GM18502 (cell line): ENCODE data around the gene ZNF566.
A peak's percentile ranks its signal among the peaks of the same experiment; 100 is the strongest.
"Not testable (repeated sequence)": the region's sequence is repeated elsewhere in the genome, so short reads cannot be mapped to it uniquely, and the experiment has no call there.

ENCODE experiments used
- ATAC-seq: cut with Tn5 transposase; IDR thresholded peaks from one replicate; pipeline ENCODE4 v1.9.1; 2021; ENCODE audit warnings: mild to moderate bottlenecking; ENCODE audit not compliant: unreplicated experiment, poor library complexity

The ZNF566 gene

DNA sequence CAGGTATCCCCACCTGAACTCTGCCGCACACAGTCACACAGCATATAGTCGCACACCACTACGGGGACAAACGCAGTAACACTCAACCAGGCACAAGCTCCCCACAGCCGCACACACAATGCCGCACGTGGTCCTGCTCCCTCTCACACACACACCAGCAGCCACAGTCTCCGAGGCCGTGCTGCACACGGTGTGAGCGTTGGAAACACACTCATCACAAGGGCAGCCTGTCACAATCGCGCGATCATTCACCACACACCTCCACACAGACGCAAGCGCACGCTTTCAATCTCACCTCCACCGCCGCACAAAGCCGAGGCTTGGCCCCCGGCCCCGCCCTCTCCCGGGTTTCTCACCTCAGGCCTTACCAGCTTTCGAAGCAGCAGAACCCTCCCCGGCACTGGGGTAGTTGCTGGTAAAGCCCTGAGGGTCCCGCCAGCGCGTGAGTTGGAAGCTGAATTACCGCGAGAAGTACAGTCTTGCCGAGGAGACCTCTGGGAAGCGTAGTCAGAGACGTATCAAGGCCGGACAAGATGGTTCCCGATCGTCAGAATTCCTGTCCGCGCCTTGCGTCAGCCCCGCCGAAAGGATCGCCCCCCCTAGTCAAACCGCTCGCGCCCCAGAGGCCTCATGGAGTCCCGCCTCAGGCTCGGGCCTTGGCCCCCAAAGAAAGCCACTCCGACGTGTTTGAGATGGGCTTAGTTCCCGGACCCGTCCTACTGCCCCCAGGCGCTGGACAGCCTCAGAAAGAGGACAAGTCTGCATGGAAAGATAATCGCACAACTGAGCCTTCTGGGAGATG lies at the start of gene ZNF566:
TSS of gene ZNF566 (minus strand) at position 444 of the 802 bp plus-strand sequence. CDS start 13,004 bp downstream, outside the sequence.
- peak; percentile 89 for ATAC-seq

DNA sequence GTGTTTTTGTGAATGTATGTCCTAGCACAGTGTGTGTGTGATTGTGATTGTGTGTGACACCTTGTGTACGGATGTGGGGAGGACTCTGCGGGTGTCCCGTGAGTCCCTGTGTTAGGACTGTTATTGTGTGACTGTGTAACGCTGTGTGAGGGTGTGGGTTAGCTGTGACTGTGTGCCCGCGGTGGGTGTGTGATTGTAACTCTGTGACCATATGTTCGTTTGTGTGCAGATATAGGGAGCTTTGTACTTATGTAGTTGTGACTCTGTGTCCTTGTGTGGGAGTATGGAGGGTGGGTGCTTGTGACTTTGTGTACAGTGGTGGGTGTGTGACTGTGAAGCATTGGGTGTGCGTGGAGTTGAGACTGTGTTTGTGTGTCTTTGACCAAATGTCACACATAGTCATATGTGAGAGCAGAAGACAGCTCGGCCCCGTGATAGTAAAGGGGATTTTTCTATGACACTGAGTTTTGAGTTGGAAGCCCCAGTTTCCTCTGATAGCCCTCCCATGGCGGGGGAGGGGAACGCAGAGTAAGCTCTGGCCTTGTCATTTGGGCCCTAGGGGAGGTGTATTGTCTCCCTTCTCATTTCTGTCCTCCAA lies 39.7 kb upstream of the ZNF566 start:
- peak; percentile 36 for ATAC-seq

DNA sequence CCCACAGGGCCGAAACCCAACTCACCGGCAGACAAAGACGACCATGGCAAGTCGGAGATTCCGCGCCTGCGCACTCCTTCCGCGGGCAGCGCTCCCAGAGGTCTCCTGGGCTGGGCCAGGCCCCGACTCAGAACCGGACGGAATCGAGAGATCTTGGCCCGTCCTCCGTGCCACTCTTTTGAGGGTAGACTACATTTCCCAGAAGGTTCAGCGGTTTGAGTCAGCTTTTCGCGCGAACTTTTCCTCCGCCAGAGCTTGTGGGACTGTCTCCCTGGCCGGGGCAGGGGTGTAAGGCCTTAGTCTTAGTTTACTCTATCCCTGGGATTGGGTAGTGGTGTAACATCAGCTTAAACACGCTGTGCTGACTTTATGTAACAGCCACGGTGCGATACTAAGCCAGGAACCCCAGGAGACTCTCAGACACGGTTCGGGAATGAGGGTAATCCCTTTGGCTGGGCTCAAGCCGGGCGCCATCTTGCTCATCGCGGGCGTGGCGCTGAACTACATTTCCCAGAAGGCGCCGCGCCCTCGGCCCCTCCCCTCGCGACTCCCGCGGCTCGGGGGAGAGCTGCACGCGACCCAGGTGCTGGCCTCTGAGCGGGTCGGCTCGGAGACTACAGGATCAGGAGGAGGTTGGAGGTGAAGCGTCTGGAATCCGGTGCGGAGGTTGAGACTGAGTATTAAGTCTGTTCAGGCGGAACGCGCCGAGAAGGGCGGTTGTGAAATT lies 39.0 kb upstream of the ZNF566 start, which contains the start of gene ZNF260:
TSS of gene ZNF260 (minus strand) at position 78 of the 727 bp plus-strand sequence. CDS start 13,033 bp downstream, outside the sequence.
- peak; percentile 89 for ATAC-seq

DNA sequence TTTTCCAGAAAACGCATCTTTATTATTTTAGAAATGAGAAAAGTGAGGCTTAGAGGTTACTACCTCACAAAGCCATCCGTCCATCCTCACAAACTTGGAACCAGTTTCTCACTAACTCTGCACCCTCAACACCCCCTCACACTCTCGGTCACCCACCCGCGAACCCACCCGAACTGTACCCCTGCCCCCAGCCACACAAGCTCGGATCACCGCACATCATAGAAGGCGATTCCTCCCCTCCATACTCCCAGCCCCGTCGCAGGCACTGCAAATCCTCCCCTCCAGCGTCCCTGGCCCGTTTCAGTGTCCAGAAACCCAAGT lies 38.5 kb upstream of the ZNF566 start:
- no peak for ATAC-seq

DNA sequence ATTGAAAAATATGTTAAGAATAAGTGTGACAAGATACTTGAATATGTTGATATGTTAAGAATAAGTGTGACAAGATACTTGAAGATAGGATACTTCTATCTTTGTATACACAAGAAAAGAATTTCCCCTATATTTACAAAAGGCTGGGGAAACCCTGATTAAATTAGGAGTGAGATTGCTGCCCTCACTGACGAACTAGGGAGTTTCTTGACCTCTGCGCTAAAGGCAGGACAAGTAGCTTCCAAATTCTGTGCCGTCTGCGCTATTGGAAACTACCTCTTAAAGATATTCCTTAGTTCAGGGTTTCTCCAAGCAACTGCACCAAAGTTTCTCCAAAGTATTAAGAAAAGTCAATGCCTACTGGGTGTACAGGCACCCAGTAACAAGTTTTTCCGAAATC lies 38.0 kb upstream of the ZNF566 start:
- ATAC-seq: no peak

DNA sequence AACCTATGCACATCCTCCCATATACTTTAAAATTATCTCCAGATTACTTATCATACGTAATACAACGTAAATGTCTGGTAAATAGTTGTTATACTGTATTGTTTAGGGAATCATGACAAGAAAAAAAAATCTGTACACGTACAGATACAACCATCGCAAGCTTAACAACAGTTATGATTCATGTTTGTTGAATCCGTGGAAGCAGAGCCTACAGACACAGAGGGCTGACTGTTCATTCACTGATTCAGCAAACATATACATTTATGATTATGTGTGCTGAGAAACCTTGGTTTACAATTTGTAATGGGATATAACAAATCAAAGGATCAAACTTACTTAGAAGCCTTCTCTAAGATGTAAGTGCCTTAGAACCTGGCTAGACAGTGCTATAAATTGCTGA lies 37.2 kb upstream of the ZNF566 start:
- no peak for ATAC-seq

DNA sequence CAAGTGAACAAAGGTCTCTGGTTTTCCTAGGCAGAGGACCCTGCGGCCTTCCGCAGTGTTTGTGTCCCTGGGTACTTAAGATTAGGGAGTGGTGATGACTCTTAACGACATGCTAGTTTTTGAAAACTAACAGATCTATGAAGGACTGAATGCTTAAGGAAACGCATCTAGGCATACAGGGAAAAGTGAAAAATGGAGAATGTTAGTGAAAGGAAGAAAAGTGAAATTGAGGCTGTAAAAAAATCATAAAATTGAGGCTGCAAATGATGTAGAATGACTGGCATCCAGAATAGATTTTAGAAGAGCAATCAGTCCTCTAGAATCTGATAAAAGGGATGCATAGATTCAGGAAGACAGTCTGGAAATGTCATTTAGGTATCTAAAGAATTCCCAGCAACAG lies 35.3 kb upstream of the ZNF566 start:
- no peak for ATAC-seq

DNA sequence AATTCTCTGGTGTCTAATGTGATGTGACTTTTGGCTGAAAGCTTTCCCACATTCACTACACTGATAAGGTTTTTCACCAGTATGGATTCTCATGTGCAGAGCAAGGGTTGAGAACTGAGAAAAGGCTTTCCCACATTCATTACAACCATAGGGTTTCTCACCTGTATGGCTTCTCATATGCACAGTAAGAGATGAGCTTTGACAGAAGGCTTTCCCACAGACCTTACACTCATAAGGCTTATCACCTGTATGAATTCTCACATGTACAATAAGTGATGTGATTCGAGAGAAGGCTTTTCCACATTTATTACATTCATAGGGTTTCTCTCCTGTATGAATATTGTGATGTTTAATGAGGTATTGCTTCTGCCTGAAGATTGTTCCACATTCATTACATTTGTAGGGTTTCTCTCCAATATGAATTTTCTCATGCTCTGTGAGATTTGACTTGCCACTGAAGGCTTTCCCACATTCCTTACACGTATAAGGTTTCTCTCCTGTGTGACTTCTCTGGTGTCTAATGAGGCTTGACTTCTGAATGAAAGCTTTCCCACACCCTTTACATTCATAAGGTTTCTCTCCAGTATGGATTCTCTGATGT lies 24.8 kb upstream of the ZNF566 start:
- no peak for ATAC-seq

DNA sequence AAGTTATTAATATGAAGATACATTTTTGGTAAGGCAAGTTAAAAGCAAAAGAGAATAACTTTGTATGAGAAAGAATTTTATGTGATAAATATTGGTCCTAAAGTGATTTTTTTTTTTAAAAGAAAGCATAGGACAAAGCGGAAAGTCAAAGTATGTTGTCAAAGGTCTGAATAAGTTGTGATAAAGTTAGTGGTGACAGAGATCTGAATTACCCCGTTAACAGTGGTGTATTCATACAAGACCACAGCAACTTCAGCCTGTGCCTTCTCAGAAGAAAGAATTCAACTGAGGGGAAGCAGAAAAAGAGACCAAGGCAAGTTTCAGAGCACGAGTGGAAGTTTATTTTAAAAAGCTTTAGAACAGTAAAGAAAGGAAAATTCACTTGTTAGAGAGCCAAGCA lies 19.0 kb upstream of the ZNF566 start:
- no peak for ATAC-seq

DNA sequence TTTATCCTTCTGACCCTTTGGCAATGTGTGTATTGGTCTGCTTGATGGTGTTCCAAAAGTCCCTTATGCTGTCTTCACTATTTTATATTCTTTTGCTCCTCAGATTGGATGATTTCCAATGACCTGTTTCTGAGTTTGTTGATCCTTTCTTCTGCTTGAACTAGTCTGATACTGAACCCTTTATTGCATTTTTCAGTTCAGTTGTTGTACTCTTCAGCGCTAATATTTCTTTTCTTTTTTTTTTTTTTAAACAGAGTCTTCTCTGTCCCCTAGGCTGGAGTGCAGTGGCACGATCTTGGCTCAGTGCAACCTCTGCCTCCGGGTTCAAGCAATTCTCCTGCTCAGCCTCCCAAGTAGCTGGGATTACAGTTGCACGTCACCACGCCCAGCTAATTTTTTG lies 12.6 kb upstream of the ZNF566 start:
- ATAC-seq: no peak

DNA sequence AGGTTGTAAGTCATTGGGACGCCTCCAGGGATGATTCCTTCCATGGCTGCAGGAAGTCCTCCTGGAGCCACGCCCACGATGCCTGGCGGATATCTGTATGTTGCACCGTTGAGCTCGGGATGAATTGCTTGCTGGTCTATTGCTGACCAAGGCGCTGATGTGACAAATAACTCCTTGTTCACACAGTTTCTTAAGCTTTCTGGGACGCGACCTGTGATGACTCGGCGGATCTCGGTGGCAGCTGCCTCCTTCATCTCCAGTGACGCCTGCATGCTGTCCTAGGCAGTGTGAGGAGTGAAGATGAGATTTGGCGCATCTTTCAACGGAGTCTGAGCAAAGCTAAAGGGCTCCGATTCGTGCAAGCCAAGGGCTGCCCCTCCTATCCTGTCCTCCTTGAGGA lies 7.6 kb upstream of the ZNF566 start:
- ATAC-seq: no peak

DNA sequence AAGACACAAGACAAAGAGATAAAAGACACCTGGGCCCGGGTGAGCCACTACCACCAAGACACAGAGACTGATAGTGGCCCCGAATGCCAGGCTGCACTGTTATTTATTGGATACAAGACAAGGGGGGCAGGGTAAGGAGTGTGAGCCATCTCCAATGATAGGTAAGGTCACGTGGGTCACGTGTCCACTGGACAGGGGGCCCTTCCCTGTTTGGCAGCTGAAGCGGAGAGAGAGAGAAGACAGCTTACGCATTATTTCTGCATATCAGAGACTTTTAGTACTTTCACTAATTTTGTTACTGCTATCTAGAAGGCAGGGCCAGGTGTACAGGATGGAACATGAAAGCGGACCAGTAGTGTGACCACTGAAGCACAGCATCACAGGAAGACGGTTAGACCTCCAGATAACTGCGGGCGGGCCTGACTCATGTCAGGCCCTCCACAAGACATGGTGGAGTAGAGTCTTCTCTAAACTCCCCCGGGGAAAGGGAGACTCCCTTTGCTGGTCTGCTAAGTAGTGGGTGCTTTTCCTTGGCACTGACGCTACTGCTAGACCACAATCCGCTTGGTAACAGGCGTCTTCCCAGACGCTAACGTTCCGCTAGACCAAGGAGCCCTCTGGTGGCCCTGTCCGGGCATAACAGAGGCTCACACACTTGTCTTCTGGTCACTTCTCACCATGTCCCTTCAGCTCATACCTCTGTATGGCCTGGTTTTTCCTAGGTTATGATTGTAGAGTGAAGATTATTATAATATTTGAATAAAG lies 3.5 kb upstream of the ZNF566 start:
- not testable (repeated sequence) for ATAC-seq

DNA sequence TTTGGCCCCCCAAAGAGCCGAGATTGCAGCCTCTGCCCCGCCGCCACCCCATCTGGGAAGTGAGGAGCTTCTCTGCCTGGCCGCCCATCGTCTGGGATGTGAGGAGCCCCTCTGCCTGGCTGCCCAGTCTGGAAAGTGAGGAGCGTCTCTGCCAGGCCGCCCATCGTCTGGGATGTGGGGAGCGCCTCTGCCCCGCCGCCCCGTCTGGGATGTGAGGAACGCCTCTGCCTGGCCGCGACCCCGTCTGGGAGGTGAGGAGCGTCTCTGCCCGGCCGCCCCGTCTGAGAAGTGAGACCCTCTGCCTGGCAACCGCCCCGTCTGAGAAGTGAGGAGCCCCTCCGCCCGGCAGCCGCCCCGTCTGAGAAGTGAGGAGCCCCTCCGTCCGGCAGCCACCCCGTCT lies 1.5 kb upstream of the ZNF566 start:
- ATAC-seq: not testable (repeated sequence)

DNA sequence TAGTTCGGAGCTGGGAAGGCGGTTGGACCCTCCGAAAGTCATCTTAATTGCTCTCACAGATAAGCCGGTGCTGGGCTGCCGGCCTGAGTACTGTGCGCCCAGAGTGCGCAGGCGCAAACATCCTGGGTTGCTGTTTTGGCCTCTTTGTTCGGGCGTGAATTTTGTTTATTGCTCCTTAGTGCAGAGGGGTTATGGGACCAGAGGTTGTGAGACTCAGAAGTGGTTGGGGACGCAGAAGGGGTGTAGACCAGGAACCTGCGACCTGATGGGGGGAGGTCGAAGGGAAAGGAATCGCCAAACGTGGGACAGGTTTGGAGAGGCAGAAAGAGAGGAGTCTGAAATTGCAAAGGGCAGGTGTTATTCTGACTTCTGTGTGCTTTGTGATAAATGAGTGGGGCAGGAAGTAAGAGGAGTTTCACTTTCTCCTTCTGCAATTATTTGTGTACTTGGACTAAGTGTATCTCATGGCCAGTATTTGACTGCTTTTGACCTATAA lies 607 bp upstream of the ZNF566 start:
- ATAC-seq: peak; percentile 62

DNA sequence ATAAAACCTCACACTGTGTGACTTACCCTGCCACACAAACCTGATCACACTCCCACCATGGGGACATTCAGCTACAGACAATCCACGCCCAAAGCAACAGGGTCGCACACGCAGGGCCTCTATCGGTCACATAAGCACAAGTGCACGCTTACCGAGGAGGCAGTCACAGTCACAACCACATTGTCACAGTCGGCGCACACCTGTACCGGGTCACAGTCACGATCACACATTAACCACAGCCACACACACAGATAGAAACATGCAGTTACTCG lies 579 bp downstream of the ZNF566 start:
- peak; percentile 25 for ATAC-seq

DNA sequence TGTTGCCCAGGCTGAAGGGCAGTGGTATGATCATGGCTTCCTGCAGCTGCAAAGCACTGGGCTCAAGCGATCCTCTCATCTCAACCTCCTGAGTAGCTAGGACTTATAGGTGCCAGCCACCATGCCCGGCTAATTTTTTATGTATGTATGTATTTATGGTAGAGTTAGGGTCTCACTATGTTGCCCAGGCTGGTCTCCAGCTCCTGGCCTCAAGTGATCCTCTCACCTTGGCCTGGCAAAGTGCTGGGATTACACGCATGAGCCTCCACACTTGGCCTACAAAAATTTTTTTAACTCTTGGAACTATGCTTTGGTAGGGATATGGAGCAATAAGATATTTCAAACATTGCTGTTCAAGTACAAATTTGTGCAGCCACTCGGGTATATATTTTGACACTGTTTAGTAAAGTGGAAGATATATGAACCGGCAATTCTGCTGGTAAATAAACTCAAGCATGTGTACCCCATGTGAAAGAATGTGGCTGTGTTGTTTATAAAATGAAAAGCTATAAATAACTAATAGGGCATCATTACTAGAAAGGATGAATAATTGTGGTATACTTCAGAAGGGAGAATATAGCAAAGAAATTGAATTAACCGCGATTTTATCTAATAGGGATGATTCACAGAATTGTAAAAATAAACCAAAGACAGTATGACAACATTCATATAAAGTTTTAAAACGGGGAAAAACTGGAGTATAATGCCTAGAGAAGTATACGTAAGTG lies 1.1 kb downstream of the ZNF566 start:
- no peak for ATAC-seq

DNA sequence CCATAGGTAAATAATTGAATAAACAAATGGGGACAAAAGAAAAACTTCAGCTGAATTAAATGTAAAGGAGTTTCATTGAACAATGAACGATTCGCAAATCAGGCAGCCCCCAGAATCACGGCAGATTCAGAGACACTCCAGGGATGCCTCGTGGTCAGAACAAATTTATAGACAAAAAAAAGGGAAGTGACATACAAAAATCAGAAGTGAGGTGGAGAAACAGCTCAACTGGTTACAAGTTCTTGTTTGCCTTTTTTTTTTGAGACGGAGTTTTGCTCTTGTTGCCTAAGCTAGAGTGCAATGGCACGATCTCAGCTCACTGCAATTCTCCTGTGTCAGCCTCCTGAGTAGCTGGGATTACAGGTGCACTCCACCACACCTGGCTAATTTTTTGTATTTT lies 5.7 kb downstream of the ZNF566 start:
- no peak for ATAC-seq

DNA sequence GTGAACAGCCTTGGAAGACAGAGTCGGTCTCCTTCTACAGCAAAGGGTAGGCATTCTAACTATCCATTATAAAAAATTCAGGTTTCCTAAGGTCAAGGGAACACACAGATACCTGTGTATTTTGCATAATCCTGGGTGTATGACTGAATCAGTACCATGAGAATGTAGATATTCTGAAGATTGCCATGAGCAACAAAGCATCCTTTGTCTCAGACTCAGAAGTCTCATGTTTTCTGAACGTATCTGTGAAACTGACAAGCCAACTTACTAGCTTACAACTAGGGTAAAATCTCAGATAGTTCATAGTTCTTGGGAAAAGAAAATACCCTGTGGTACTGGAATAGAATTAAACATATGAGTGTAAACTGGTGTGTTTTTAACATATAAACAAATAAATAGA lies 6.5 kb downstream of the ZNF566 start:
- no peak for ATAC-seq

DNA sequence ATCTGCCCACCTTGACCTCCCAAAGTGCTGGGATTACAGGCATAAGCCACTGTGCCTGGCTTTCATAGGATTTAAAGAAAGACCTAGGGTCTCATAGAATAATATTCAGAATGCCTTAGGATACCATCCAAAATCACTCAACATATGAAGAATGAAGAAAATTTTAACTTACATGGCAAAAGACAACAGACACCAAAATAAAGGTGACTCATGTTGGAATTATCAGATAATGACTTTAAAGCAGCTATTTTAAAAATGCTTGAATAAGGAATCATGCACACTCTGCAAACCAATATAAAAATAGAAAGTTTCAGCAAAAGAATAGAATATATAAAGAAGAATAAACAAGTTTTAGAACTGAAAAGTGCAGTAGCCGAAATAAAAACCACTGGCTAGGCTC lies 29.3 kb downstream of the ZNF566 start:
- ATAC-seq: no peak

DNA sequence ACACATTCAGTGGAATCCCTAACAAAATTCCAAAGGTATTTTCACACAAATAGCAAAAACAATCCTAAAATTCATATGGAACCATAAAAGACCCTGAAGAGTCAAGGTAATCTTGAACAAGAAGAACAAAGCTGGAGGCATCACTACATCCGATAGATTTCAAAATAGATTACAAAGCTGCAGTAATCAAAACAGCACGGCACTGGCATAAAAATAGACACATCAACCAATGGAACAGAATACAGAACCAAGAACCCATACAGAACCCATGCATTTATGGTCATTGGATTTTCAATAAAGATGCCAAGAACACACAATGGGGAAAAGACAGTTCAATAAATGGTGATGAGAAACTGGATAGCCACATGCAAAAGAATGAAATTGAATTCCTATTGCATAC lies 32.5 kb downstream of the ZNF566 start:
- ATAC-seq: no peak
